Measurements from ENCODE around the gene TALDO1.
A peak's percentile ranks its signal among the peaks of the same experiment; 100 is the strongest.

TALDO1 gene

GRCh38 chr11:802018-802617, 54.9 kb downstream of the TALDO1 start:
- DNase-seq: no peak

- DNase-seq: no peak
Observed at GRCh38 chr11:802693-803466, 55.6 kb downstream of the TALDO1 start.

- DNase-seq: no peak
Observed at GRCh38 chr11:803467-803742, 56.1 kb downstream of the TALDO1 start.

GRCh38 chr11:803770-804598, 56.7 kb downstream of the TALDO1 start:
- DNase-seq: no peak

- no peak for DNase-seq
Observed at GRCh38 chr11:804599-804964, 57.3 kb downstream of the TALDO1 start.

GRCh38 chr11:808427-809286, 61.4 kb downstream of the TALDO1 start:
- peak; percentile 81 for DNase-seq

GRCh38 chr11:809287-810039, 62.2 kb downstream of the TALDO1 start, which contains the start of gene RPLP2:
Gene RPLP2, plus strand, starts transcription at chr11:809967. Its CDS starts 268 bp downstream, at chr11:810235.
- DNase-seq: peak; percentile 99

GRCh38 chr11:810040-810567, 62.8 kb downstream of the TALDO1 start:
- no peak for DNase-seq

GRCh38 chr11:811446-812245, 64.4 kb downstream of the TALDO1 start:
- no peak for DNase-seq

GRCh38 chr11:812390-812789, 65.1 kb downstream of the TALDO1 start:
- no peak for DNase-seq

- no peak for DNase-seq
Observed at GRCh38 chr11:813072-813455, 65.8 kb downstream of the TALDO1 start.

GRCh38 chr11:813456-814096, 66.3 kb downstream of the TALDO1 start:
- DNase-seq: no peak
